ENCODE measurements around the gene SBNO1. TPM values are rescaled to one million over a fixed set of nuclear protein-coding genes. Genes with fewer than 3 reads are reported as not detected.
"Not testable (repeated sequence)": the region's sequence is repeated elsewhere in the genome, so short reads cannot be mapped to it uniquely, and the experiment has no call there.

Gene SBNO1
- total and polyA plus RNA-seq, 5 donors from 2014 or later = 27.8 to 36.4 (median 30.7) TPM

- not testable (repeated sequence) for H3K27me3 Mint-ChIP-seq; H3K4me1 ChIP-seq (ENCODE audit: control insufficient read depth, insufficient read depth, low read length, poor library complexity, severe bottlenecking); ATAC-seq (ENCODE audit: low read depth in 2 of 2); H3K9me3 ChIP-seq (ENCODE audit: control insufficient read depth in 2 of 2, low read length in 2 of 2); H3K9me3 Mint-ChIP-seq; H3K27me3 ChIP-seq (ENCODE audit: control insufficient read depth, insufficient read depth, low read length); H3K27ac ChIP-seq (ENCODE audit: insufficient read depth, low read length, poor library complexity, severe bottlenecking); H3K27ac Mint-ChIP-seq; H3K4me3 ChIP-seq (ENCODE audit: low read depth, low read length); DNase-seq; H3K4me3 Mint-ChIP-seq
- H3K36me3 ChIP-seq (ENCODE audit: control insufficient read depth, insufficient read depth, low read length) = peaks cover 23% of the 10 kb centered on the region
- H3K36me3 Mint-ChIP-seq = peaks cover 37% of the 10 kb centered on the region
- peaks cover 22 to 74% (median 47%) of the 10 kb centered on the region in 4 donors for H3K4me1 Mint-ChIP-seq
Measured at GRCh38 chr12:123248996-123249741, 115.5 kb downstream of the SBNO1 start.

GRCh38 chr12:123248129-123248528 is 116.5 kb downstream of the SBNO1 start:
- not testable (repeated sequence) for ATAC-seq (ENCODE audit: low read depth in 2 of 2); H3K4me3 ChIP-seq (ENCODE audit: low read depth, low read length)
- peaks cover 32% of the 10 kb centered on the region for H3K36me3 Mint-ChIP-seq

DNA sequence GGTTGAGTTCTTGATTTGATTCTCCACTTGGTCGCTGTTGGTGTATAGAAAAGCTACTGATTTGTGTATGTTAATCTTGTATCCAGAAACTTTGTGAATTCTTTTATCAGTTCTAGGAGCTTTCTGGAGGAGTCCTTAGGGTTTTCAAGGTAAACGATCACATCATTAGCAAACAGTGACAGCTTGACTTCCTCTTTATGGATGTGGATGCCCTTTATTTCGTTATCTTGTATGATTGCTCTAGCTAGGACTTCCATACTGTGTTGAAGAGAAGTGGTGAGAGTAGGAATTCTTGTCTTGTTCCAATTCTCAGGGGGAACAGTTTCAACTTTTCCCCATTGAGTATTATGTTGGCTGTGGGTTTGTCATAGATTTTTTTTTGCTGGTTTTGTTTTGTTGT is 119.0 kb downstream of the SBNO1 start:
- Mint-ChIP-seq H3K4me3 (peak overlapping the region in 3 of 4 donors; percentile 24 to 76 (median 46)), H3K27ac (peak overlapping the region; percentile 52 to 90 (median 72)), H3K36me3 (peaks cover 39% of the 10 kb centered on the region), H3K27me3 (no peaks in the 10 kb centered on the region), H3K9me3 (no peaks in the 10 kb centered on the region), H3K4me1 (peaks cover 31 to 75% (median 54%) of the 10 kb centered on the region in 4 donors)
- H3K36me3 ChIP-seq (ENCODE audit: control insufficient read depth, insufficient read depth, low read length) = peaks cover 18% of the 10 kb centered on the region
- no peak for ATAC-seq (ENCODE audit: low read depth in 2 of 2)
- H3K27ac ChIP-seq (ENCODE audit: insufficient read depth, low read length, poor library complexity, severe bottlenecking) = no peak overlapping the region
- no peaks in the 10 kb centered on the region for H3K9me3 ChIP-seq (ENCODE audit: control insufficient read depth in 2 of 2, low read length in 2 of 2)
- no peak for DNase-seq
- H3K4me3 ChIP-seq (ENCODE audit: low read depth, low read length) = no peak overlapping the region
- no peaks in the 10 kb centered on the region for H3K27me3 ChIP-seq (ENCODE audit: control insufficient read depth, insufficient read depth, low read length)
- H3K4me1 ChIP-seq (ENCODE audit: control insufficient read depth, insufficient read depth, low read length, poor library complexity, severe bottlenecking) = peaks cover 3% of the 10 kb centered on the region

More at GRCh38 chr12:123248129-123248528, 116.5 kb downstream of the SBNO1 start:
- peaks cover 14% of the 10 kb centered on the region for H3K36me3 ChIP-seq (ENCODE audit: control insufficient read depth, insufficient read depth, low read length)
- H3K27ac ChIP-seq (ENCODE audit: insufficient read depth, low read length, poor library complexity, severe bottlenecking); H3K9me3 ChIP-seq (ENCODE audit: control insufficient read depth in 2 of 2, low read length in 2 of 2); H3K27me3 ChIP-seq (ENCODE audit: control insufficient read depth, insufficient read depth, low read length); DNase-seq; H3K9me3 Mint-ChIP-seq; H3K4me1 ChIP-seq (ENCODE audit: control insufficient read depth, insufficient read depth, low read length, poor library complexity, severe bottlenecking); H3K27me3 Mint-ChIP-seq: not testable (repeated sequence)
- H3K4me3 Mint-ChIP-seq = peak overlapping the region; percentile 2 to 50 (median 39)
- peaks cover 22 to 75% (median 51%) of the 10 kb centered on the region in 4 donors for H3K4me1 Mint-ChIP-seq
- peak overlapping the region in 2 of 3 donors; percentile 31 to 85 for H3K27ac Mint-ChIP-seq

- Histone ChIP-seq H3K27ac (ENCODE audit: insufficient read depth, low read length, poor library complexity, severe bottlenecking) (no peak overlapping the region), H3K4me3 (ENCODE audit: low read depth, low read length) (no peak overlapping the region), H3K27me3 (ENCODE audit: control insufficient read depth, insufficient read depth, low read length) (no peaks in the 10 kb centered on the region), H3K36me3 (ENCODE audit: control insufficient read depth, insufficient read depth, low read length) (peaks cover 27% of the 10 kb centered on the region), H3K4me1 (ENCODE audit: control insufficient read depth, insufficient read depth, low read length, poor library complexity, severe bottlenecking) (peaks cover 2% of the 10 kb centered on the region), H3K9me3 (ENCODE audit: control insufficient read depth in 2 of 2, low read length in 2 of 2) (no peaks in the 10 kb centered on the region)
- H3K4me3 Mint-ChIP-seq = peak overlapping the region in 2 of 4 donors; percentile 25 to 60
- no peaks in the 10 kb centered on the region for H3K9me3 Mint-ChIP-seq
- H3K36me3 Mint-ChIP-seq = peaks cover 33% of the 10 kb centered on the region
- DNase-seq (no peak), ATAC-seq (ENCODE audit: low read depth in 2 of 2) (no peak)
- peak overlapping the region in 1 of 3 donors; percentile 49 for H3K27ac Mint-ChIP-seq
- no peaks in the 10 kb centered on the region for H3K27me3 Mint-ChIP-seq
- H3K4me1 Mint-ChIP-seq = peaks cover 22 to 72% (median 45%) of the 10 kb centered on the region in 4 donors
Measured at GRCh38 chr12:123243671-123244262, 120.9 kb downstream of the SBNO1 start.

DNA sequence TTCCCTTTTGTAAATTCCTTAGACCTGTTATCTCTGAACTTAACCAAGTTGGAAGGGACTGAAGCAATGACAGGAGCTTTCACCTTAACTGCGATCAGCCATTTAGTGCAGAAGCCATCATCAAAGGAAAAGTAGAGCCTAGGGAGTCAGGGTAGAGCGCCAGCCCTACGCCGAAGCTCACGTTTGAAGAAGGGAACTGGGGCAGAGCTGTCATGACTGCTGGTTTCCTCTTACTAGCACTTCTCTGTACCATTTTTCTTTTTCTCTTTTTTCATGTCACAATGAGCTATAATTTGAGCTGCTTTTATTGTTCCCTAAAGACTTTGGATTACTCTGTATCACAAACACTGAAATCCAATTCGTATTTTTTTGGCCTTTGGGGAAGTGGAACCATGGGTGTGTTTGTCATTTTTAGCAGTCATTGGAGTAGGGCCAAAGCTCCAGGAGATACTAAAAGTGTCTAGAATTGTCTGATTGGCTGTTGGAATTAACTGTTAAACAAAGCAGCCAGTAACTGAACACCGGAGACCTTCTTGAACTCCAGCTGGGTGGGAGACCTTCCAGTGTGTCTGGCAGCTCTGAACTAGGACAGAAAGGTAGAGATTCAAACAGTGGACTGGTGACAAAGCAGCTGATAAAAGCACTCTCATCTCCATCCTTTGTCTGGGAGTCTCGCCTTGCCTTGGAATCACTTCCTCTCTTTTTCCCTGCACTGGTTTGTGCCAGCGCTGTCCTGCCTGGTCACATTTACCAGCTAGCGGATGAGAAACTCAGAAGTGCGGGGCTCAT is 122.3 kb downstream of the SBNO1 start:
- Histone ChIP-seq H3K36me3 (ENCODE audit: control insufficient read depth, insufficient read depth, low read length) (peaks cover 21% of the 10 kb centered on the region), H3K9me3 (ENCODE audit: control insufficient read depth in 2 of 2, low read length in 2 of 2) (no peaks in the 10 kb centered on the region), H3K4me3 (ENCODE audit: low read depth, low read length) (no peak overlapping the region), H3K27ac (ENCODE audit: insufficient read depth, low read length, poor library complexity, severe bottlenecking) (peak overlapping the region; percentile 5), H3K4me1 (ENCODE audit: control insufficient read depth, insufficient read depth, low read length, poor library complexity, severe bottlenecking) (peaks cover 16% of the 10 kb centered on the region), H3K27me3 (ENCODE audit: control insufficient read depth, insufficient read depth, low read length) (no peaks in the 10 kb centered on the region)
- Mint-ChIP-seq H3K9me3 (no peaks in the 10 kb centered on the region), H3K4me3 (peak overlapping the region in 3 of 4 donors; percentile 48 to 63 (median 50)), H3K4me1 (peaks cover 27 to 72% (median 43%) of the 10 kb centered on the region in 4 donors), H3K27ac (peak overlapping the region; percentile 60 to 86 (median 80)), H3K27me3 (no peaks in the 10 kb centered on the region), H3K36me3 (peaks cover 23% of the 10 kb centered on the region)
- no peak for ATAC-seq (ENCODE audit: low read depth in 2 of 2)
- DNase-seq = no peak

Other genes with a start within 250 kb of the SBNO1 start
- gene PITPNM2, start 213.8 kb downstream of the SBNO1 start, total RNA-seq = 57.2 TPM
- gene PITPNM2, start 213.8 kb downstream of the SBNO1 start, polyA plus RNA-seq = 1 to 10 TPM; 2.2 to 4.5 (median 3.9) TPM
- gene MPHOSPH9, start 131.7 kb downstream of the SBNO1 start, total RNA-seq = 83.5 TPM
- gene MPHOSPH9, start 131.7 kb downstream of the SBNO1 start, polyA plus RNA-seq = 10 to 100 TPM; 30.9 to 50.6 (median 41.0) TPM
- gene MTRFR, start 131.4 kb downstream of the SBNO1 start, total RNA-seq = 31.0 TPM
- gene MTRFR, start 131.4 kb downstream of the SBNO1 start, polyA plus RNA-seq = 10 to 100 TPM; 32.8 to 46.4 (median 44.2) TPM
- 9.2 TPM for gene CDK2AP1, start 93.0 kb downstream of the SBNO1 start, total RNA-seq
- 1 to 10 TPM; 1.0 to 6.5 (median 3.2) TPM for gene CDK2AP1, start 93.0 kb downstream of the SBNO1 start, polyA plus RNA-seq
- gene KMT5A, start 19.3 kb upstream of the SBNO1 start, total RNA-seq = 34.9 TPM
- gene KMT5A, start 19.3 kb upstream of the SBNO1 start, polyA plus RNA-seq = 1 to 10 TPM; 1.2 to 4.6 (median 1.7) TPM
- 14.7 TPM for gene RILPL2, start 71.8 kb upstream of the SBNO1 start, total RNA-seq
- gene RILPL2, start 71.8 kb upstream of the SBNO1 start, polyA plus RNA-seq = 10 to 100 TPM; 10.2 to 15.5 (median 10.9) TPM
- gene SNRNP35, start 93.3 kb upstream of the SBNO1 start, total RNA-seq = 47.8 TPM
- gene SNRNP35, start 93.3 kb upstream of the SBNO1 start, polyA plus RNA-seq = 10 to 100 TPM; 43.5 to 54.4 (median 46.0) TPM
- gene RILPL1, start 168.9 kb upstream of the SBNO1 start, total RNA-seq = 6.6 TPM
- under 1 TPM; 0.13 to 0.49 (median 0.32) TPM for gene RILPL1, start 168.9 kb upstream of the SBNO1 start, polyA plus RNA-seq
- gene TMED2, start 219.7 kb upstream of the SBNO1 start, total RNA-seq = 77.4 TPM
- gene TMED2, start 219.7 kb upstream of the SBNO1 start, polyA plus RNA-seq = 100 to 1,000 TPM; 247 to 340 (median 298) TPM
- 25.1 TPM for gene DDX55, start 237.3 kb upstream of the SBNO1 start, total RNA-seq
- 10 to 100 TPM; 13.9 to 18.0 (median 15.1) TPM for gene DDX55, start 237.3 kb upstream of the SBNO1 start, polyA plus RNA-seq

All from CD4-positive, CD25-positive, alpha-beta regulatory T cell (primary cell).